Measurements from ENCODE around the gene ISCU.

Gene ISCU

GRCh38 chr12:108602976-108603704, 40.7 kb downstream of the ISCU start:
- CTCF ChIA-PET, result no interaction called here
- POLR2A ChIA-PET (ENCODE audit: low non-redundant PET), result no interaction called here
- no peak for DNase-seq (ENCODE audit: low spot score)
- TF ChIP-seq CTCF (conservative IDR thresholded peaks at IDR 0.05; ENCODE audit: low read depth), result no peak
- H3K27ac ChIP-seq, result no peak overlapping the region

GRCh38 chr12:108603743-108604142, 41.3 kb downstream of the ISCU start:
- ChIA-PET POLR2A (ENCODE audit: low non-redundant PET) (no interaction called here), CTCF (no interaction called here)
- TF ChIP-seq CTCF (conservative IDR thresholded peaks at IDR 0.05; ENCODE audit: low read depth), result no peak
- no peak for DNase-seq (ENCODE audit: low spot score)
- H3K27ac ChIP-seq, result no peak overlapping the region

- ChIA-PET CTCF (no interaction called here), POLR2A (ENCODE audit: low non-redundant PET) (no interaction called here)
- DNase-seq (ENCODE audit: low spot score), result no peak
- TF ChIP-seq CTCF (conservative IDR thresholded peaks at IDR 0.05; ENCODE audit: low read depth), result no peak
- H3K27ac ChIP-seq, result no peak overlapping the region
These were observed 42.0 kb downstream of the ISCU start for GRCh38 chr12:108604208-108604941.

GRCh38 chr12:108605000-108605689, 42.7 kb downstream of the ISCU start:
- POLR2A ChIA-PET (ENCODE audit: low non-redundant PET), result no interaction called here
- no peak for DNase-seq (ENCODE audit: low spot score)

GRCh38 chr12:108605690-108606406, 43.5 kb downstream of the ISCU start:
- POLR2A ChIA-PET (ENCODE audit: low non-redundant PET), result no interaction called here
- DNase-seq (ENCODE audit: low spot score), result no peak
- CTCF ChIA-PET, result no interaction called here
- H3K27ac ChIP-seq, result no peak overlapping the region
- no peak for TF ChIP-seq CTCF (conservative IDR thresholded peaks at IDR 0.05; ENCODE audit: low read depth)

More at GRCh38 chr12:108605000-108605689, 42.7 kb downstream of the ISCU start:
- H3K27ac ChIP-seq, result no peak overlapping the region
- TF ChIP-seq CTCF (conservative IDR thresholded peaks at IDR 0.05; ENCODE audit: low read depth), result no peak
- CTCF ChIA-PET, result no interaction called here

GRCh38 chr12:108606492-108606891, 44.1 kb downstream of the ISCU start:
- POLR2A ChIA-PET (ENCODE audit: low non-redundant PET), result no interaction called here
- no peak for TF ChIP-seq CTCF (conservative IDR thresholded peaks at IDR 0.05; ENCODE audit: low read depth)
- no peak for DNase-seq (ENCODE audit: low spot score)
- H3K27ac ChIP-seq, result no peak overlapping the region
- CTCF ChIA-PET, result no interaction called here

All from RWPE1 (cell line).